Midbrain (tissue), 1 donor: ENCODE data around the gene DLGAP1.

Experiments
- DNase-seq: peaks from one replicate; lab custom pipeline; 2025; lab: John Stamatoyannopoulos, UW

Gene DLGAP1

GRCh38 chr18:4238966-4239365, 216.1 kb downstream of the DLGAP1 start:
- no peak for DNase-seq

GRCh38 chr18:4237664-4238041, 217.5 kb downstream of the DLGAP1 start:
- no peak for DNase-seq

GRCh38 chr18:4236940-4237663, 218.0 kb downstream of the DLGAP1 start:
- DNase-seq: no peak

- DNase-seq: no peak
Measured at GRCh38 chr18:4233468-4233867, 221.6 kb downstream of the DLGAP1 start.

GRCh38 chr18:4232656-4233055, 222.5 kb downstream of the DLGAP1 start:
- no peak for DNase-seq

DNA sequence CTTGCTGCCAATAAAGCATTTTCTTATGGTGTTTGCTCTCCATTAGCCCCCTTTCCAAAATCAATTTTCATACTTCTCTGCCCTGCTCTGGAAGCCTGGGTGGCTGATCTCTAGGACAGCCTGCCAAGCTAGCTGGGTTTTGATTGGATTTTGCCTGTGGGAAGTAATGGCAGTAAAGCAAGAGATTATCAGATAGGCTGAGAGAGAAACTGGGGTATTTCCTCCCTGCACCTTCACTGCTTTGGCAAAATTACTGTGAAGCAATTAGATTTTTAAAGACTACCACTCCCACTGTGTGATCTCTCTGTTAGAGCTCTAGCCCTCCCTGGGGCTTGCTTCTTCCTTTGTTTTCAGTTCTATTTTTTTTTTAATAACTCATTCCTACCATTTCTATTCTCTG, 223.8 kb downstream of the DLGAP1 start:
- DNase-seq: no peak

DNA sequence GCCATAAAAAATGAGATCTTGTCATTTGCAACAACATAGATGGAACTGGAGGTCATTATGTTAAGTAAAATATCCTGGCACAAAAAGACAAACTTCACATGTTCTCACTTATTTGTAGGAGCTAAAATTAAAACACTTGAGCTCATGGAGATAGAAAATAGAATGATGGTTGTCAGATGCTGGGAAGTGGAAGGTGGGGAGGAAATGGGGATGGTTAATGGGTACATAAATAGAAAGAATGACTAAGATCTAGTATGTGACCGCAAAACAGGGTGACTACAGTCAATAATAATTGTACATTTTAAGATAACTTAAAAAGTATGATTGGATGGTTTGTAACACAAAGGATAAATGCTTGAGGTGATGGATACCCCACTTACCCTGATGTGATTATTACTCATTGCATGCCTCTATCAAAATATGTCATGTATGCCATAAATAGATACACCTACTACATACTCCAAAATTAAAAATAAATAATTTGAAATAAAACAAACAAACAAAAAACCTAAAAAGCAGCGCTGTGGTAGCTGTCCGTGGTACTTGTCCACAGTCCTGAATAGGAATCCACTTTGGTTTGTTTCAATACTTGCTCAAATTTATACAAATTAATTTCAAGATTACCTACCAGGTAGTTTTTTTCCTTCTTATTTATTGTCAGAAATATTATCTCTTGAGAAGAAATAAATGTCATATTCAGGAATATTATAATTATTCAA, 224.5 kb downstream of the DLGAP1 start:
- no peak for DNase-seq

DNA sequence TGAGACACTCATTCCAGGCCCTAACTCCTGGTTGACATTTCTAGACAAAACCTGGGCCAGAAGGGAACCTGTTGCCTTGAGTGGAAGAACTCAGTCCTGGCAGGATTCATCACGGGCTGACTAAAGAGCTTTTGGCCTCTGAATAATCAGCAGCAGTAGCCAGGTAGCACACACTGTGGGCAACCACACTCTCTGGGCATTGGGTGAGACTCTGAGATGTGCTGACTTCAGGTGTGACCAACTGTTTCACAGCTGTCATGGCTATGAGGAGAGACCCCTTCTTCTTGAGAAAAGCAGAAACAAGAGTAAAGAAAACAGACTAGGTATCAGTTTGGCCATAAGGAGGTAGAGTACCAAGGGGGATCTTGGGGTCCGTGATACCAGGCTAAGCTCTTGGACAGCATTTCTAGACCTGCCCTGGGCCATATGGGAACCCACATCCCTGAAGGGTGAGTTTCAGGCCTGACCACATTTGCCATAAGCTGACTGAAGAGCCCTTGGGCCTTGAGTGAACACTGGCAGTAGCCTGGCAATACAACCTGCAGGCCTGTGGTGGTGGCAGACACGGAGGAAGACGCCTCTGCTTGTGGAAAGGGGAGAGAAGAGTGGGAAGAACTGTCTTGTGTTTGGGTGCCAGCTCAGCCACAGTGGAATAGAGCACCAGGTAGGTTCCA, 230.9 kb downstream of the DLGAP1 start:
- DNase-seq: no peak

DNA sequence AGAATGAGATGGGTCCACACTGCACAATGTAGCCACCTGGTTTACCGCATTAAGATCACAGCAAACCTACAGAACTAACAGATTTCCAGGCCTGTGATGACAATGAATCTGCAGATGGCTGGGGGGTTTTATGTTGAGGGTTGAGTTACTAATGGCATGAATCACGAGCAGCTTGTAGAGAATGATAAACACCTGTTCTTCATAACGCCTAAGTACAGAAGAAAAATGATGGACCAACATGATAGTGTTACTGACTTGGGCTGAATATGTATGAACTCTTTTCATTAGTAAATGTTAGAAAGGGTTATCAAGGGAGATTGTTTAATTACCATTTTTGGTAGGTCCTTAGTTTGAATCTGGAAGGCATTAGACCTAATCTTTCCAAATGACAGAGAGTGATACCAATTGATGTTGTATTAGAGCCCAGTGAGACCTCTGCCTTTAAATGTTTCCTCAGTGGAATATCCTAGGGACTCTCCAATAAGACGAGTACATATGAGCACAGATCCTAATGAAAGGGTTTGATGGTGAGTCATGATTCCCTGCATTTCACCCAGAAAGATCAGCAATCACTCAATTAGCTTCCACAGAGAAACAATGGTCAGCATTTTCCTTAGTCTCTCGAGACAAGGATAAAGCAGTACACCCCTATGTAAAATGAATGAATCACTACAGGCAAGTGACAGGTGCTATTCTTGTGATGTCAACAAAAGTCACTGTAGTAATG, 243.8 kb downstream of the DLGAP1 start:
- no peak for DNase-seq

GRCh38 chr18:4208366-4208765, 246.7 kb downstream of the DLGAP1 start:
- DNase-seq: no peak

GRCh38 chr18:4207383-4207985, 247.6 kb downstream of the DLGAP1 start:
- no peak for DNase-seq

GRCh38 chr18:4204438-4204720, 250.7 kb downstream of the DLGAP1 start:
- DNase-seq: no peak

GRCh38 chr18:4203568-4204437, 251.3 kb downstream of the DLGAP1 start:
- no peak for DNase-seq

GRCh38 chr18:4200399-4200798, 254.7 kb downstream of the DLGAP1 start:
- no peak for DNase-seq

DNA sequence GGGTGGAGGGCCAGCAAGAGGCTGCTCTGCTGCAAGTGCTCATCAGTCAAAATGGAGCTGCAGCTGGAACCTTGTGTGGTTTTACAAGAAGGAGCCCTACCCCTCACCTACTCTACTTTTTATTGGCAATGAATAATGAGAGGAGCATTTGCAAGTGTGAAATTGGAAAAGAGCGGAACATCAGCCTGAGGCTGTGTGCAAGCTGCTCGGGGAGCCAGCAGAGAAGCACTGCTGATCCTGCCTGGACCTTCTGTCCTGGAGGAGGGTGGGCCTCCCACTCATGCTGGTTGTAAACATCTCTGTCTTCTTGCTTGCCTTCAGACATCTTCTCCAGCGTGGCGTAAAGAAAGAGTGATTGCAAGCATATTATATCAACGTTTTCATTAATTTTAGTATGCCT, 256.2 kb downstream of the DLGAP1 start:
- no peak for DNase-seq

DNA sequence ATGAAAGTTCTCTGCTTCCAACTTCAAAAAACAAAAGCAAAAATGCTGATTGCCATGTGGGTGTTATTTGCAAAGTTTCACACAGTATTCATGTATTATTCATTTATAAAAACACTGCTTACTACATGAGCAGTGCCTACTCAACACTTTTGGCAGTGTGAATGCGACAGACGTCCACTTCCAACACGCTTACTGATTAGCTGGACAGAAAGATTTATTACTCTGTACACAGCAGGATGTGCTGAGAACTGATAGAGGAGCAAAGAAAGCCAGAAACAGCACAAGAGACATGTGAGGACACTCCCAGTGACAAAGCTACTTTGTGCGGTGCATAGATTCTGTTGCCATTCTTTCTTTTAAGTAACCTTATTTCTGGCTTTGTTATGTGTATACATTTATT, 258.8 kb downstream of the DLGAP1 start:
- DNase-seq: no peak

GRCh38 chr18:4193086-4193485, 262.0 kb downstream of the DLGAP1 start:
- DNase-seq: peak; percentile 2

DNA sequence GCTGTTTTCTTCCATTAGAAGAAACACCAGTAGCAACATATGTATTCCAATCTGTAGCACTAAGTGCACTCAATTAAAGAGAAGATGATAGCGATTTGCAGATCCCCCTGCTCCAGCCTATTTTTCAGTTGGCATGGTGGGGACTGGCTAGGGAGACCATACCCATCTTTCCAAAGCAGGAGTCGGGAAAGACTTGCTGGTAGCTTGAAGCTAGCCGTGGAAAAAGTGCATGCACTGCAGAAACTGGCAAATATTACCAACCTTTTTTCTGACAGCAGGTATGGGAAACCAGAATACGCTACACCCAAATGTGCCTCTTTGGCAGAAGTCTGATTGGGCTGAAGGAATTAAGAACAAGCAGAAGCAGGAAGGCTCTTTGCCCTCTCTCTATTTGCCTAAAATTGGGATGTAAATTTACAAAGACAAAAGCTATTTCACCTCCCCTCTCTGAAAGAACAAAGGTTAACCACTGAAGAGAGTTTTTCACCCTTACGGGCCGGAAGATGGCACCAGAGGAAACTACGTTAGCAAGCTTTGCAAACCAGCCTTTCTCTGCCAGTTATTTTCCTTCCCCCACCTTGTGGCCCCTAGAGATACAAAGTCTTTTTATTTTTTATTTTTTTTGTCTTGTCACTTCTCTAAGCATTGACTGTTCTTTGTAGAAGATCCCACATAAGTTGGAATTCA, 273.1 kb downstream of the DLGAP1 start:
- DNase-seq: no peak

DNA sequence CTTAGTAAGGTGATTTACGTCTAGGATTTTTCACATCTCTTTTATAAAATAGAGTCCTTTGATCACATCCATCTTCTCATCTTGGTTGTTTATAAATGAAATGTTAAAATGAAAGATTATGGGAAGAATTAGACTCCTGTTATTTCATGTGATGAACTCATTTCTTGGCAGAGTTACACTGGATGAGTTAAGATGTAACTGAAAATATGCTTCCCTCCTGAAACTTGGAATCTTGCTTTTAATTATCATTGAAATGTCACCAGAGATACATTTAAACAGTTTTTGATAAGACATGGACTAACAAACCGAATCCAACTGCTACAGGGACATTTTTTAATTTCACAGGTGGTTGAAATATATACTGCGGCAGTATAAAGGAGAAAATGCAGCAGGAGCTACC, 274.0 kb downstream of the DLGAP1 start:
- no peak for DNase-seq

- DNase-seq: no peak
Measured at GRCh38 chr18:4172196-4173100, 282.7 kb downstream of the DLGAP1 start.
